Testis (tissue), 2 donors: ENCODE results near the gene BATF.

ENCODE experiments used
- CTCF ChIP-seq, 3 experiments: fragments of 450-650 bp in 2 of 3; fragments of 200-600 bp in 1 of 3; sonication (generic) in 1 of 3; IDR thresholded peaks; one replicate each; pipeline ENCODE4 v1.5.1; 2016 to 2019; ENCODE audit warnings: antibody characterized with exemption in 3 of 3, mild to moderate bottlenecking in 2 of 3, moderate library complexity in 1 of 3
- POLR2A ChIP-seq: fragments of 450-650 bp; IDR thresholded peaks from one replicate; pipeline ENCODE4 v1.6.1; 2017; ENCODE audit warnings: antibody characterized with exemption, mild to moderate bottlenecking, moderate library complexity

- no peak for TF ChIP-seq POLR2A
- peak; percentile 59 to 78 (median 69) for TF ChIP-seq CTCF (IDR thresholded peaks at IDR 0.05)
Observed at GRCh38 chr14:75561013-75561432, 38.8 kb downstream of the BATF start.
